ENCODE results near the gene MAX.
"Not testable (repeated sequence)": the region's sequence is repeated elsewhere in the genome, so short reads cannot be mapped to it uniquely, and the experiment has no call there.

The MAX gene

GRCh38 chr14:65104791-65105190 lies 2.5 kb upstream of the MAX start:
- no peak for DNase-seq (ENCODE audit: low spot score)

GRCh38 chr14:65103150-65103760 lies 938 bp upstream of the MAX start:
- DNase-seq (ENCODE audit: low spot score), result peak; percentile 20

- DNase-seq (ENCODE audit: low spot score), result no peak
These were observed 481 bp downstream of the MAX start for GRCh38 chr14:65101631-65102440.

- no peak for DNase-seq (ENCODE audit: low spot score)
These were observed 1.3 kb downstream of the MAX start for GRCh38 chr14:65100922-65101541.

- no peak for DNase-seq (ENCODE audit: low spot score)
These were observed 3.7 kb downstream of the MAX start for GRCh38 chr14:65098586-65098985.

- DNase-seq (ENCODE audit: low spot score), result no peak
These were observed 5.8 kb downstream of the MAX start for GRCh38 chr14:65096323-65097089.

- DNase-seq (ENCODE audit: low spot score), result no peak
These were observed 6.6 kb downstream of the MAX start for GRCh38 chr14:65095633-65096205.

- no peak for DNase-seq (ENCODE audit: low spot score)
These were observed 10.0 kb downstream of the MAX start for GRCh38 chr14:65092349-65092748.

GRCh38 chr14:65087835-65088234 lies 14.5 kb downstream of the MAX start:
- not testable (repeated sequence) for DNase-seq (ENCODE audit: low spot score)

GRCh38 chr14:65086686-65087085 lies 15.6 kb downstream of the MAX start:
- not testable (repeated sequence) for DNase-seq (ENCODE audit: low spot score)

- no peak for DNase-seq (ENCODE audit: low spot score)
These were observed 17.5 kb downstream of the MAX start for GRCh38 chr14:65084554-65085505.

- no peak for DNase-seq (ENCODE audit: low spot score)
These were observed 19.4 kb downstream of the MAX start for GRCh38 chr14:65082930-65083329.

GRCh38 chr14:65080960-65081747 lies 21.2 kb downstream of the MAX start:
- no peak for DNase-seq (ENCODE audit: low spot score)

GRCh38 chr14:65079768-65080167 lies 22.5 kb downstream of the MAX start:
- DNase-seq (ENCODE audit: low spot score), result no peak

GRCh38 chr14:65079201-65079600 lies 23.1 kb downstream of the MAX start:
- no peak for DNase-seq (ENCODE audit: low spot score)

GRCh38 chr14:65077318-65077717 lies 25.0 kb downstream of the MAX start:
- no peak for DNase-seq (ENCODE audit: low spot score)

GRCh38 chr14:65075628-65076325 lies 26.5 kb downstream of the MAX start:
- no peak for DNase-seq (ENCODE audit: low spot score)

- no peak for DNase-seq (ENCODE audit: low spot score)
These were observed 27.7 kb downstream of the MAX start for GRCh38 chr14:65074449-65075150.
